ENCODE results near the gene RAB9A. TPM values are rescaled to one million over a fixed set of nuclear protein-coding genes. Genes with fewer than 3 reads are reported as not detected.

The RAB9A gene
- total and polyA plus RNA-seq, 2 of the 8 experiments (the other 6 are each of a cell fraction or from before 2014, with no cell fraction given), result 21.8 to 34.0 TPM

GRCh38 chrX:13693341-13693961 lies 4.5 kb downstream of the RAB9A start:
- no peaks in the 10 kb centered on the region for H3K9me3 ChIP-seq (ENCODE audit: insufficient read depth in 2 of 2, low read depth in 1 of 2, low read length in 1 of 2)
- no peak for TF ChIP-seq ASH2L (IDR thresholded peaks at IDR 0.05; ENCODE audit: low read length)
- TF ChIP-seq KDM4A (IDR thresholded peaks at IDR 0.05; ENCODE audit: low read depth, low read length, severe bottlenecking), result no peak
- no peak for TF ChIP-seq USF2 (IDR thresholded peaks at IDR 0.05; ENCODE audit: low read length)
- TF ChIP-seq CEBPB (IDR thresholded peaks at IDR 0.05; ENCODE audit: low read depth, low read length), result peak; percentile 45; the same call in 1 of the 2 replicates
- no peak for TF ChIP-seq SIX5 (IDR thresholded peaks at IDR 0.05; ENCODE audit: low read depth, low read length)
- H2BK20ac ChIP-seq (ENCODE audit: low read length), result no peak overlapping the region
- H3K9ac ChIP-seq (replicated peaks in 1 of 4; ENCODE audit: extremely low read depth in 1 of 4, low read depth in 3 of 4, low read length in 3 of 4), result no peak overlapping the region
- no peak overlapping the region for H2AK5ac ChIP-seq (ENCODE audit: low read depth, low read length)
- H3K79me1 ChIP-seq (ENCODE audit: low read depth, low read length), result no peaks in the 10 kb centered on the region; the same call in 1 of the 2 replicates
- no peak overlapping the region for H3K14ac ChIP-seq (ENCODE audit: insufficient read length)
- H3K4ac ChIP-seq (replicated peaks; ENCODE audit: insufficient read length, low read depth, low read length), result no peak overlapping the region
- WGBS, 2 experiments (ENCODE audit: extremely low coverage in 1 of 2, insufficient coverage in 1 of 2, insufficient read length in 1 of 2, insufficient replicate concordance in 2 of 2, low coverage in 1 of 2, low lambda C conversion rate in 2 of 2, missing lambda C conversion rate in 1 of 2), result 42% methylated on average over 7 of the region's 7 CpGs; no CpG with 5 or more reads in 1 of the 2 experiments
- peaks cover 0 to 14% of the 10 kb centered on the region in 2 experiments for H4K20me1 ChIP-seq (replicated peaks in 1 of 2; ENCODE audit: control insufficient read depth in 1 of 2, insufficient read depth in 2 of 2, low read length in 2 of 2)
- no peaks in the 10 kb centered on the region; a peak in 1 of 8 replicates for H3K36me3 ChIP-seq (ENCODE audit: control insufficient read depth in 2 of 4, insufficient read depth in 4 of 4, low read length in 3 of 4)
- H3K23ac ChIP-seq (ENCODE audit: insufficient read length), result no peak overlapping the region
- no peak overlapping the region for H3K4me3 ChIP-seq (ENCODE audit: extremely low read depth in 1 of 4, insufficient read depth in 2 of 4, low read depth in 3 of 4, low read length in 4 of 4)
- no peak overlapping the region for H2BK15ac ChIP-seq (ENCODE audit: low read length)
- H3K4me2 ChIP-seq (ENCODE audit: insufficient read depth in 1 of 2, low read depth in 2 of 2, low read length in 2 of 2), result peak overlapping the region; percentile 31 to 33; a peak in 2 of 4 replicates
- H3K27me3 ChIP-seq (replicated peaks in 1 of 4; ENCODE audit: control insufficient read depth in 3 of 4, extremely low read depth in 1 of 4, insufficient read depth in 3 of 4, low read length in 3 of 4), result no peaks in the 10 kb centered on the region
- no peak overlapping the region for H2BK12ac ChIP-seq (ENCODE audit: low read depth, low read length)
- peaks cover 0 to 7% (median 3%) of the 10 kb centered on the region in 4 experiments; a peak in 4 of 7 replicates for H3K4me1 ChIP-seq (replicated peaks in 1 of 4; ENCODE audit: control insufficient read depth in 3 of 4, insufficient read depth in 4 of 4, low read length in 3 of 4)
- no peak overlapping the region for H4K5ac ChIP-seq (ENCODE audit: insufficient read length, low read depth, low read length)
- H3K56ac ChIP-seq (replicated peaks; ENCODE audit: insufficient read length, low read depth, low read length), result no peak overlapping the region
- H2BK120ac ChIP-seq (replicated peaks; ENCODE audit: low read depth, low read length), result no peak overlapping the region
- no peak overlapping the region for H3K27ac ChIP-seq (ENCODE audit: low read depth, low read length)
- CTCF ChIA-PET (ENCODE audit: partially characterized antibody), result interaction anchor here (0.5 kb wide), 1 partner anchor 461 kb away, joined by 3 read pairs; no protein-coding TSS in a partner anchor
- no peak overlapping the region for H4K91ac ChIP-seq (replicated peaks; ENCODE audit: insufficient read length, low read length)
- no peak overlapping the region for H2BK5ac ChIP-seq (ENCODE audit: low read depth, low read length)
- H3K18ac ChIP-seq (ENCODE audit: extremely low read depth, low read length), result no peak overlapping the region
- POLR2A ChIA-PET (ENCODE audit: partially characterized antibody), result interaction anchor here (0.5 to 1.5 kb wide), 4 partner anchors 41 to 1463 kb away, joined by 3 to 4 read pairs (median 3); partner anchors contain the start of genes GEMIN8, OFD1 and TRAPPC2
- no peak overlapping the region for H4K8ac ChIP-seq (ENCODE audit: extremely low read depth, insufficient read depth, low read length)
- DNase-seq (ENCODE audit: low read depth in 1 of 2, low spot score in 2 of 2), result no peak
- peaks cover 4 to 88% of the 10 kb centered on the region in 2 experiments for H3K79me2 ChIP-seq (ENCODE audit: control insufficient read depth in 1 of 2, insufficient read depth in 2 of 2, low read length in 2 of 2)
- H2AFZ ChIP-seq (ENCODE audit: low read length), result no peak overlapping the region
- H3K23me2 ChIP-seq (ENCODE audit: low read depth, low read length), result peaks cover 4% of the 10 kb centered on the region; the same call in 1 of the 2 replicates
- no peak for FAIRE-seq

All from H1 (cell line).